Keratinocyte (primary cell): ENCODE data around the gene SUMF2. TPM values are rescaled to one million over a fixed set of nuclear protein-coding genes. Genes with fewer than 3 reads are reported as not detected.
"Not testable (repeated sequence)": the region's sequence is repeated elsewhere in the genome, so short reads cannot be mapped to it uniquely, and the experiment has no call there.

ENCODE experiments used
- DNase-seq: peaks from one replicate; pipeline ENCODE4 v3.0.0-alpha.2; 2011; ENCODE audit warnings: low read depth, missing footprints, low spot score
- FAIRE-seq: peaks from 2 replicates; lab custom pipeline; 2011; peaks lifted over from hg19 to GRCh38; lab: Jason Lieb, UNC
- H2AFZ ChIP-seq: 2 replicates; pipeline ENCODE4 v1.6.0; 2012; ENCODE audit warnings: low read length, control low read depth, inconsistent platforms; ENCODE audit not compliant: control insufficient read depth
- H3K27ac ChIP-seq: 2 replicates; pipeline ENCODE4 v1.5.1; 2011; ENCODE audit warnings: low read length; ENCODE audit not compliant: control insufficient read depth, insufficient read depth
- H3K27me3 ChIP-seq: 3 replicates; pipeline ENCODE4 v1.6.0; 2011; ENCODE audit warnings: low read length; ENCODE audit not compliant: control insufficient read depth, insufficient read depth; ENCODE audit errors: extremely low read depth
- H3K36me3 ChIP-seq, 2 experiments: 2 replicates in 1 of 2; 3 replicates in 1 of 2; pipeline ENCODE4 v1.5.1; 2011; ENCODE audit warnings: low read length in 2 of 2, mild to moderate bottlenecking in 1 of 2; ENCODE audit not compliant: control insufficient read depth in 2 of 2, insufficient read depth in 2 of 2; ENCODE audit errors: extremely low read depth in 1 of 2
- H3K4me1 ChIP-seq: 3 replicates; pipeline ENCODE4 v1.5.1; 2011; ENCODE audit warnings: low read length; ENCODE audit not compliant: control insufficient read depth, insufficient read depth; ENCODE audit errors: extremely low read depth
- H3K4me2 ChIP-seq: 3 replicates; pipeline ENCODE4 v1.6.0; 2011; ENCODE audit warnings: low read depth, low read length; ENCODE audit not compliant: control insufficient read depth, insufficient read depth; ENCODE audit errors: extremely low read depth
- H3K4me3 ChIP-seq, 3 experiments: fragments of 200-600 bp in 1 of 3; sonication (generic) in 1 of 3; 2 replicates in 2 of 3; 3 replicates in 1 of 3; pipeline ENCODE4 v1.5.1; 2011 to 2016; ENCODE audit warnings: low read length in 3 of 3, mild to moderate bottlenecking in 3 of 3, control low read depth in 2 of 3, inconsistent platforms in 1 of 3, low read depth in 1 of 3, mixed read lengths in 1 of 3, mixed run types in 1 of 3, moderate library complexity in 1 of 3; ENCODE audit not compliant: control insufficient read depth in 2 of 3, insufficient read depth in 2 of 3; ENCODE audit errors: extremely low read depth in 1 of 3
- H3K79me2 ChIP-seq: 2 replicates; pipeline ENCODE4 v1.6.0; 2012; ENCODE audit warnings: low read length; ENCODE audit not compliant: control insufficient read depth, insufficient read depth
- H3K9ac ChIP-seq: 3 replicates; pipeline ENCODE4 v1.6.0; 2011; ENCODE audit warnings: low read length; ENCODE audit not compliant: control insufficient read depth, insufficient read depth; ENCODE audit errors: extremely low read depth
- H3K9me1 ChIP-seq: 3 replicates; pipeline ENCODE4 v1.6.0; 2011; ENCODE audit warnings: low read length; ENCODE audit not compliant: control insufficient read depth, insufficient read depth; ENCODE audit errors: extremely low read depth
- H3K9me3 ChIP-seq: 2 replicates; pipeline ENCODE4 v1.5.1; 2012; ENCODE audit warnings: low read depth, low read length; ENCODE audit not compliant: control insufficient read depth
- H4K20me1 ChIP-seq: 3 replicates; pipeline ENCODE4 v1.6.0; 2011; ENCODE audit warnings: low read length; ENCODE audit not compliant: control insufficient read depth, insufficient read depth; ENCODE audit errors: extremely low read depth
- CTCF ChIP-seq, 3 experiments: IDR thresholded peaks in 1 of 3; conservative IDR thresholded peaks in 1 of 3; optimal IDR thresholded peaks in 1 of 3; 2 replicates in 2 of 3; 3 replicates in 1 of 3; pipeline versions ENCODE3 to v1.5.1; 2011; ENCODE audit warnings: low read length in 3 of 3, mild to moderate bottlenecking in 3 of 3, moderate library complexity in 2 of 3, control low read depth in 1 of 3, inconsistent platforms in 1 of 3; ENCODE audit not compliant: insufficient read depth in 2 of 3; ENCODE audit errors: extremely low read depth in 1 of 3
- EZH2 ChIP-seq: IDR thresholded peaks from one replicate; pipeline ENCODE4 v1.6.1; 2012; ENCODE audit warnings: inconsistent platforms, mild to moderate bottlenecking, low read length, moderate library complexity
- dilution Hi-C: fragments of 300-500 bp; cut with MboI; formaldehyde crosslinking; loops from one replicate; pipeline ENCODE4 v1.7.0; 2020; ENCODE audit warnings: low sequenced_read_pairs; ENCODE audit not compliant: extremely low pct_ligation_motif_present
- polyA minus RNA-seq, 3 experiments: library from RNA; depleted of rRNA, polyadenylated mRNA; stranded (reverse); fragments of >200 nt; gene quantifications; 1 replicate in 1 of 3; 2 replicates in 1 of 3; 3 replicates in 1 of 3; pipeline ENCODE4 v1.2.3, GENCODE V29; 2011
- polyA plus RNA-seq, 5 experiments: library from polyadenylated mRNA; depleted of rRNA in 3 of 5; stranded (reverse) in 3 of 5; stranded (forward) in 1 of 5; unstranded in 1 of 5; fragments of >200 nt; gene quantifications; 1 replicate in 1 of 5; 2 replicates in 3 of 5; 3 replicates in 1 of 5; pipeline versions ENCODE4 v1.2.1 to v1.2.3, GENCODE V29; 2011 to 2012; ENCODE audit warnings: missing spikeins in 2 of 5, low read depth in 1 of 5, low replicate concordance in 1 of 5

Gene SUMF2
- polyA plus RNA-seq (59.0 to 112 TPM (median 73.8 TPM) in 3 replicates), polyA minus RNA-seq (66.1 to 110 TPM (median 74.1 TPM) in 3 replicates)
- polyA plus RNA-seq (2011; ENCODE audit: low read depth) = 26.4 TPM
- 65.6 and 70.9 TPM in 2 replicates for polyA plus RNA-seq (2011; cell fraction: cytosol; rRNA removed)
- polyA plus RNA-seq (2011; cell fraction: nucleus; rRNA removed) = 188 and 194 TPM in 2 replicates
- polyA plus RNA-seq (2012; ENCODE audit: low replicate concordance) = 81.6 and 105 TPM in 2 replicates
- polyA minus RNA-seq (2011; cell fraction: cytosol; rRNA and poly(A)+ RNA removed) = 79.8 TPM
- 68.1 and 88.8 TPM in 2 replicates for polyA minus RNA-seq (2011; cell fraction: nucleus; rRNA and poly(A)+ RNA removed)

GRCh38 chr7:56063882-56064625, at the start of gene SUMF2:
Gene SUMF2, plus strand, starts transcription at chr7:56064286. Its CDS starts 26 bp downstream, at chr7:56064312.
- Histone ChIP-seq H3K27me3 (no peaks in the 10 kb centered on the region), H3K9ac (peak within 1 kb of the TSS; percentile 95), H3K4me3 (peak within 1 kb of the TSS; percentile 84 to 88 (median 87)), H3K79me2 (peaks cover 24% of the 10 kb centered on the region), H3K36me3 (peaks cover 10 to 30% of the 10 kb centered on the region in 2 experiments), H3K4me1 (peaks cover 28% of the 10 kb centered on the region), H4K20me1 (peaks cover 6% of the 10 kb centered on the region), H3K4me2 (peak within 1 kb of the TSS; percentile 75), H3K9me3 (no peaks in the 10 kb centered on the region), H3K9me1 (peaks cover 2% of the 10 kb centered on the region), H2AFZ (peak within 1 kb of the TSS; percentile 87), H3K27ac (peak within 1 kb of the TSS; percentile 92)
- TF ChIP-seq CTCF (optimal IDR thresholded peaks at IDR 0.05 in 1 of 3, IDR thresholded peaks at IDR 0.05 in 1 of 3, conservative IDR thresholded peaks at IDR 0.05 in 1 of 3; ENCODE audit: extremely low read depth in 1 of 3, insufficient read depth in 2 of 3, low read length in 3 of 3) = peak in 2 of 3 experiments; percentile 15 to 27
- no peak for TF ChIP-seq EZH2
- dilution Hi-C loops = no loop called here
- DNase-seq (no peak), FAIRE-seq (no peak)

GRCh38 chr7:56017015-56017414, 47.1 kb upstream of the SUMF2 start:
- H4K20me1 ChIP-seq, H3K9me3 ChIP-seq, H3K27me3 ChIP-seq, H3K4me3 ChIP-seq, H3K79me2 ChIP-seq, H3K4me2 ChIP-seq, H3K27ac ChIP-seq, H2AFZ ChIP-seq, H3K9ac ChIP-seq, H3K36me3 ChIP-seq, H3K4me1 ChIP-seq, DNase-seq, FAIRE-seq, H3K9me1 ChIP-seq, dilution Hi-C loops: not testable (repeated sequence)
